Lung (tissue), 12 donors: ENCODE measurements around the gene ZNF579. TPM values are rescaled to one million over a fixed set of nuclear protein-coding genes. Genes with fewer than 3 reads are reported as not detected.

Source experiments
- ATAC-seq: fragments of 200-7000 bp; cut with Tn5 transposase; one replicate; pipeline ENCODE4 v1.9.1; 2020; ENCODE audit warnings: moderate number of reproducible peaks; ENCODE audit not compliant: insufficient read depth, low FRiP score
- DNase-seq, 3 donors: peaks; one replicate each; pipeline ENCODE4 v3.0.0-alpha.2; 2013 to 2017
- H3K27ac ChIP-seq, 2 donors: one replicate each; pipeline ENCODE4 v1.5.1; 2013; ENCODE audit warnings: mild to moderate bottlenecking in 2 of 2, moderate library complexity in 2 of 2, control low read depth in 1 of 2, inconsistent platforms in 1 of 2, low read depth in 1 of 2, low read length in 1 of 2
- H3K27me3 ChIP-seq, 3 donors: one replicate each; pipeline ENCODE4 v1.5.1; 2013; ENCODE audit warnings: low read length in 2 of 3; ENCODE audit not compliant: control insufficient read depth in 3 of 3, insufficient read depth in 3 of 3
- H3K36me3 ChIP-seq, 4 donors: one replicate each; pipeline ENCODE4 v1.5.1; 2013; ENCODE audit warnings: low read length in 4 of 4, mild to moderate bottlenecking in 1 of 4, moderate library complexity in 1 of 4; ENCODE audit not compliant: control insufficient read depth in 4 of 4, insufficient read depth in 4 of 4
- H3K4me1 ChIP-seq, 5 donors: one replicate each; pipeline ENCODE4 v1.5.1; 2013; ENCODE audit warnings: low read length in 5 of 5, mild to moderate bottlenecking in 2 of 5, moderate library complexity in 1 of 5; ENCODE audit not compliant: control insufficient read depth in 5 of 5, insufficient read depth in 5 of 5
- H3K4me3 ChIP-seq: one replicate; pipeline ENCODE4 v1.5.1; 2013; ENCODE audit warnings: mild to moderate bottlenecking, control low read depth, moderate library complexity
- H3K9ac ChIP-seq, 2 donors: one replicate each; pipeline ENCODE4 v1.5.1; 2013; ENCODE audit warnings: low read length in 2 of 2, control low read depth in 1 of 2; ENCODE audit not compliant: insufficient read depth in 1 of 2
- H3K9me3 ChIP-seq, 4 donors: one replicate each; pipeline ENCODE4 v1.5.1; 2013; ENCODE audit warnings: low read length in 3 of 4, mild to moderate bottlenecking in 1 of 4, moderate library complexity in 1 of 4; ENCODE audit not compliant: control insufficient read depth in 4 of 4, insufficient read depth in 3 of 4
- WGBS, 2 donors: extraction: QIAGEN DNeasy Blood & Tissue Kit; methylation state at CpG; one replicate each; pipeline ENCODE4 v1.1.7; 2013; 5-methylcytosine and 5-hydroxymethylcytosine counted together
- polyA plus RNA-seq, 2 donors: library from polyadenylated mRNA; stranded (reverse); fragments of 200-250 nt; gene quantifications; one replicate each; pipeline ENCODE4 v1.2.1, GENCODE V29; 2013
- total RNA-seq, 2 donors: library from RNA; depleted of rRNA in 1 of 2; stranded (reverse); fragments of >200 nt in 1 of 2; gene quantifications; one replicate each; pipeline ENCODE4 v1.2.1, GENCODE V29; 2014 to 2021
- TF ChIP-seq, protein P1 (sequence below): IDR thresholded peaks from 2 replicates; pipeline ENCODE4 v1.5.1; 2012; ENCODE audit warnings: mild to moderate bottlenecking; ENCODE audit errors: control extremely low read depth, extremely low read depth
- donor health status: control.
- donor health status: control.
- donor health status: Bipolar disorder and iron deficiency.
- donor health status: healthy.
- donor health status: DM: yes; HTN: yes; CAD: no.

Gene ZNF579
- total and polyA plus RNA-seq, 4 donors = 4.3 to 20.8 (median 10.1) TPM

DNA sequence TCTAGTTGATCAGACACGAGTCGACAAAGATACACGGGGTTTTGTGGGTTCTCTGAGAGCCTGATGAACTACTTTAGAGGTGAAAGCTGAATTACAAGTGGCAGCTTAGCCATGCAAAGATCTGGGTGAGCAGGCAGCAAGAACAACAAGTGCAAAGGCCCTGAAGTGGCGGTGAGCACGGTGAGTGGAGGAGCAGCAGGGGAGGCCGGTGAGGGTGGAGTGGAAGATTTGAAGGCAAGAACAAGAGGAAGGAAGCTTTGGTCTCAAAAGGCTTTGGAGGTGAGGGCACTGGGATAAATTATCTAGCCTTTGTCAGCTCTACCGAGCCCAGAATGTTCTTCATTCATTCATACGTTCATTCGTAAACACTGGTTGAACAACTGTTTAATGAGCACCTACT is 26.2 kb upstream of the ZNF579 start:
- Histone ChIP-seq H3K9ac (no peak overlapping the region), H3K4me1 (peaks cover 0 to 17% (median 6%) of the 10 kb centered on the region in 5 donors), H3K27ac (peak overlapping the region in 1 of 2 donors; percentile 7), H3K4me3 (no peak overlapping the region), H3K27me3 (no peaks in the 10 kb centered on the region), H3K36me3 (peaks cover 0 to 19% (median 13%) of the 10 kb centered on the region in 4 donors), H3K9me3 (no peaks in the 10 kb centered on the region)
- TF ChIP-seq, protein P1, sequence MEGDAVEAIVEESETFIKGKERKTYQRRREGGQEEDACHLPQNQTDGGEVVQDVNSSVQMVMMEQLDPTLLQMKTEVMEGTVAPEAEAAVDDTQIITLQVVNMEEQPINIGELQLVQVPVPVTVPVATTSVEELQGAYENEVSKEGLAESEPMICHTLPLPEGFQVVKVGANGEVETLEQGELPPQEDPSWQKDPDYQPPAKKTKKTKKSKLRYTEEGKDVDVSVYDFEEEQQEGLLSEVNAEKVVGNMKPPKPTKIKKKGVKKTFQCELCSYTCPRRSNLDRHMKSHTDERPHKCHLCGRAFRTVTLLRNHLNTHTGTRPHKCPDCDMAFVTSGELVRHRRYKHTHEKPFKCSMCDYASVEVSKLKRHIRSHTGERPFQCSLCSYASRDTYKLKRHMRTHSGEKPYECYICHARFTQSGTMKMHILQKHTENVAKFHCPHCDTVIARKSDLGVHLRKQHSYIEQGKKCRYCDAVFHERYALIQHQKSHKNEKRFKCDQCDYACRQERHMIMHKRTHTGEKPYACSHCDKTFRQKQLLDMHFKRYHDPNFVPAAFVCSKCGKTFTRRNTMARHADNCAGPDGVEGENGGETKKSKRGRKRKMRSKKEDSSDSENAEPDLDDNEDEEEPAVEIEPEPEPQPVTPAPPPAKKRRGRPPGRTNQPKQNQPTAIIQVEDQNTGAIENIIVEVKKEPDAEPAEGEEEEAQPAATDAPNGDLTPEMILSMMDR = no peak
- DNase-seq (no peak), ATAC-seq (no peak)
- 61 to 69% methylated on average over 9 of the region's 9 CpGs for WGBS, 2 donors

DNA sequence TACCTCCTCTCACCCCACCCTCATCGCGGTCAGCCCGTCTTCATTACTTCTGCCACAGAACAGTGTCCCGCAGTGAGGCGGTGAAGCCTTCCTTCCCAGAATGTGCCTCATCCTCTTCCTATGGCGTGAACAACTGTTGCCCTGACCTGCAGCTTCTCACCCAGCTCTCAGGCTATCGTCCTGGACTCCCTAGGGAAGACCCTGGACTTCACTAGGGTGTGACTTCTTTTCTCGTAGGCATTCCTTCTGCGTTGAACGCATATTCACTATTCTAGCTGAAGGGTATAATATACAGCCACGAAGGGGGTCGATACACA is 25.8 kb upstream of the ZNF579 start:
- peaks cover 0 to 19% (median 13%) of the 10 kb centered on the region in 4 donors for H3K36me3 ChIP-seq
- DNase-seq = no peak
- no peak overlapping the region for H3K4me3 ChIP-seq
- H3K27me3 ChIP-seq = no peaks in the 10 kb centered on the region
- H3K9me3 ChIP-seq = no peaks in the 10 kb centered on the region
- H3K4me1 ChIP-seq = peaks cover 0 to 17% (median 6%) of the 10 kb centered on the region in 5 donors
- TF ChIP-seq, protein P1 = no peak
- 22% methylated on average over 12 of the region's 12 CpGs for WGBS, 2 donors
- H3K9ac ChIP-seq = peak overlapping the region in 1 of 2 donors; percentile 78
- no peak for ATAC-seq
- H3K27ac ChIP-seq = peak overlapping the region; percentile 95 to 97

DNA sequence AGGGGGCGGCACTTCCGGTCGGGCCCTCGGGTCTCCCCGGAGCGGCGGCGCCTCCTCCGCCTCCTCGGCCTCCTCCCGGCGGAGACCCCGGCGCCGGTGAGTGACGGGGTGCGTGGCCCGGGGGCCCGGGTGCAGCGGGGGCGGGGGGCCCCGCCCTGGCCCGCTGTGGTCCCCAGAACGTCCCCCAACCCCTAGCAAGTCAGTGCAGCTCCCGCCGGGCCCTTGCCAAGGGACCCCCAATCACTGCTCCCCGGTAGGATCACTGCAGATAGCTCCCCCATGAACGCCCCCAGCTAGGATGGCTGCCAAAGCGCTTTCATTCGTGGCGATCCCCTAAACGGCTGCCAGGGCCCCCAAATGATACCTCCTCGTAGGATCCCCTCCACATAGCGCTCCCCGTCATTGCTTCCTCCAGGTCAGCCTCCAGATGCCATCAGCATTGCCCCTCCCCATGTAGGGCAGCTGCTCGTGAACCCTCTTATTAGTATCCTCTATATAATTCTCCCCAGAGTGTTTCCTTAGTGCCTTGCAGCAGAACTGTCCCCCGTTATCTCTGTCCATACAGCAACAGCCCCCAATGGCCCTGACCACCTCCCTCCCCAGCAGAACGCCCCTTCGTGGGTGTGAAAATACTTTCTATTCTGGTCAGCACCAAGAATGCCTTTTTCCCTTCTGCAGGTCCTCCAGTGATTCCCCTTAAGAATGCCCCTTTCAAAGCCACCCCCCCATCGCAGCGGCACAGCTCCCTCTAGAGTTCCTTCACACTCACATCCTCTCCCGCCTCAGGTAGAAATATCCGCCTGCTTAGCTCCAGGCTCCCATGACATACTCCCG is 25.2 kb upstream of the ZNF579 start, which contains the start of gene ZNF865:
Gene ZNF865 (plus strand): TSS at position 11 of the 834 bp plus-strand sequence. CDS start 7,972 bp downstream, outside the sequence.
- DNase-seq = peak; percentile 84 to 88 (median 85)
- Histone ChIP-seq H3K9me3 (no peaks in the 10 kb centered on the region), H3K4me3 (peak within 1 kb of the TSS; percentile 78), H3K36me3 (peaks cover 0 to 19% (median 13%) of the 10 kb centered on the region in 4 donors), H3K27ac (peak within 1 kb of the TSS; percentile 95 to 98), H3K27me3 (no peaks in the 10 kb centered on the region), H3K4me1 (peaks cover 0 to 19% (median 1%) of the 10 kb centered on the region in 5 donors), H3K9ac (peak within 1 kb of the TSS; percentile 31 to 78)
- ATAC-seq = peak; percentile 49
- TF ChIP-seq, protein P1 = peak; percentile 46
- WGBS, 2 donors = 0% methylated on average over 20 to 44 of the region's 44 CpGs
